GM18519 (cell line): ENCODE results near the gene FAM3D.

Experiments
- ATAC-seq: cut with Tn5 transposase; IDR thresholded peaks from one replicate; pipeline ENCODE4 v1.9.1; 2021; ENCODE audit warnings: mild to moderate bottlenecking, moderate library complexity; ENCODE audit not compliant: unreplicated experiment, low FRiP score

FAM3D gene

GRCh38 chr3:58604031-58604430 lies 62.5 kb downstream of the FAM3D start:
- ATAC-seq: no peak

DNA sequence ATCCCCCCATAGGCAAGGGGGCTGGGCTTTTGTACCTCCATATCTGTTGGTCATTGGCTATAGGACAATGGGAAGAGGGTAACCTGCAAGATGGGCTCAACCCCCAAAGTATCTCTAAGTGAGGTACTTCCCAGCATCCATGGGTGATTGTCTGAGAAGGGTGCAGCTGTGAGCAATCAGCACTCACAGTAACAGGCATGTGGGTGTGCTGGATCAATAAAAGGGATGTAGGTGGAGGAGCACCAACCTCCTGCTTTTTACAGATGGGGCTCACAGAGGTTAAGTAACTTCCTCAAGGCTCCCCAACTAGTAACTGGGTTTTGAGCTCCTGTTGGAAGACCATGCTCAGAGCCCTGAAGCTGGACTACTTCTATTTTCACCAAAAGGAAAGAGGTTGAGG lies 63.0 kb downstream of the FAM3D start:
- ATAC-seq: no peak

DNA sequence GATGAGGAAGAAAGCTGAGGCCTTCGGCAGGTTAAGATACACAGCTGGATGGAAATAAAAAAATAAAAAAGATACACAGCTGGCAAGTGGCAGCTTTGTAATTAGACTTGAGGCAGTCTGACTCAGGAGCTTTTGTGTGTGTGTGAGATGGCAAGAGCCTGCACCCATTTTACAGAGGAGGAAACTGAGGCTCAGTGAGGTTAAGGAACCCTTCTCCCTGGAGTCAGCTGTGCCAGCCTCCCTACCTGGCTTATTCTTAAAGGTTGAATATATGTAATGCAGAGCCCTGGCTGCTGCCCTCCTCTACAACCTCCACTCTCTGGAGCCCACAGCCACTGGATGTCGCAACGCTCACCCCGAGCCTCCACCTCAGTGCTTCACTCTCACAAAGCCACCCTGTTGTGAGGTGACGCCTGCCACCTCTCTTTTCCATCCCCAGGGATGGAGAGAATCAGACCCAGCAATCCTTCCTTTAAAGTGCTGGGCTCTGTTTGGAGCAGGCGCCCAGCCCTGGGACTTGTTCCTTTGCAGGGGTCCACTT lies 68.7 kb downstream of the FAM3D start:
- ATAC-seq: no peak

- no peak for ATAC-seq
These were observed 69.6 kb downstream of the FAM3D start for GRCh38 chr3:58596834-58597518.

DNA sequence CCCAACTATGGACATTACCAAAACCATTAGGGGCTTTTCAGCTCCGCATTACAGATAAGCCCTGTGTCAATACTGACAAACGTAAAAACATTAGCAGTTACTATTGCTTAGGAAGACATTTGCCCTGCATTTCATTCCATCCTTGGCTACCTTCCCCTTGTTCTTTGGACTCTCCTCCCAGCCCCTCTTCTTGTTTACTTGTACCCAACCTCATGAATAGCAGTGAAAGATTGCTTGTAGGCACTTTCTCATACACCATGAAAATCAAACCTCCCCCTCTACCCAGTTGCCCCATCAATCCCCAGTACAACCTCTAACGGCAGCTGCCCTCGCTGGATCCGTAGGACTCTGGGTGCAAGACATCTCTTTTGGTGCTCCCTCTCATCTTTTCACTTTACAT lies 72.5 kb downstream of the FAM3D start:
- ATAC-seq: no peak

- ATAC-seq: no peak
These were observed 74.8 kb downstream of the FAM3D start for GRCh38 chr3:58591517-58592510.

GRCh38 chr3:58588030-58588614 lies 78.5 kb downstream of the FAM3D start:
- no peak for ATAC-seq

DNA sequence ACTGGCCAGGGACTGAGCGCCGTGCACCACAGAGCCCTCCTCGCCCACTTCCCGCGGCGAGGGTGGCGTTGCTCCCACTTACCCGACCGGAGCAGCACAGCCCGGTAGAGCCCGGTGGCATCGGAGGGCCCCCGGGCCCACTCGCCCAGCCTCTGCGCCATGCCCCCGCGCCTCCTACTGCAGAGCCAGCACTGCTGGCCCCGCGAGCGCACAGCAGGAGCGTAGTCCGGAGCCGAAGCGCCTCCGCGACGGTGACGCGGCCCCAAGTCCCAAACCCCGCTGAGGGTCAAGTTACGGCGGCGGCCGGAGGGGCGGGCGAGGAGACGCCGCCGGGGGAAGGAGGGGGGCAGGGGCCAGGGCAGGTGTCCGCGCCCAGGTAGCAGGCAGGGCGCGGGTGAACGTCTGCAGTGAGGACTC lies 79.8 kb downstream of the FAM3D start:
- no peak for ATAC-seq

DNA sequence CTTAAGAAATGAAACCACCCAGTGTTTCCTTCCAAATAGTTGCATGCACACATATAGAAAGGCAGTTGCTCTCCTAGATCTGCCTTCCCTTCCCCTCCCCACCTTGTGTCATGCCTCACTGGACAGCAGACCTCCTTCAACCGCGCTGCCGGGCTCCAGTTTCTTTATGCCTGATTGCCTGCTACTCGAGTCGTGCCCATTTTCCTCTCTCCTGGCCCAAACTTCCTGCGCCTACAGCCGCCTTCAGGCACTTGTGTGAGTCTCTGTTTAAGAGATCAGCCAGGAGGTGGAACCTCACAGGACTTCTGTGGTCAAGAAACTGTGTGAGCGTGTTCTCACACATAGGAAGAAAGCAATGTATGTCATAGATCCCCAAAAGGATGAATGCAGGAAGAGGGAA lies 80.6 kb downstream of the FAM3D start:
- ATAC-seq: no peak

DNA sequence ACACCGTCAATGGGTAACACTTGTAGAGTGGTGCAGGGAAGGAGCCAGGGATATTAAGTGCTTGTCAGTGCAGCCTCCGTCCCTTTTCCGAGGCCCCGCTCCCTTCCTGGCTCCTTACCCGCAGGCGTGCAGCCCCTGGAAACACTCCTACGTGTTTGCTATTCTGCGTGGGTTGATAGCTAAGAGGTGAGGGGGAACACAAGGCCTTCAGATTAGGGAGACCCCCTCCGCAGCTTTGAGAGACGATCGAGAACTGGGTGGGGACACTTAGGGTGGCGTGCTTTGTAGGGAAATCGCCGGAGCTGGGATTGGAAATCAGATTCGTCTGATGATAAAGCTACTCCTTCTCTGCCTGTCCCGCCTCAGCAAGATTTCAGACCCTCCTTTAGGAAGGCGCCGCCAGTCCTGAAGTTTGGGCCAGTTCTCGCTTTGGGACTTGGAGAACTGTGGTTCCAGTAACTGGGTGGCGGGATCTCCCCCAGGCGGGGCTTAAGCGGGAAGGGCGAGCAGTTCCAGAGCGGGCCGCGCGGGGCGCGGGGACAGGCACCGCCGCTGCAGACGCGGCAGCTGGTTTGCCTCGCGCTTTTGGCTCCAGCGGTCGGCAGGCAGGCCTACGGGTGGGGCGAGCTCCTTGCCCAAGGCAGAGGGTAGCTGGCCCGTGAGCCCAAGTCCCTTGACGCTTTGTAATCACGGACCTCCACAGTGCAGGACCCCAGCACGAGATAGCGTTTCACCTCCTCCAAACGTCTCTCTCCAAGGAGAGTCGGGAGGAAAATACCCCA lies 81.4 kb downstream of the FAM3D start:
- ATAC-seq: no peak

- no peak for ATAC-seq
These were observed 81.9 kb downstream of the FAM3D start for GRCh38 chr3:58584690-58585004.
